Adrenal gland (tissue), 12 donors: ENCODE measurements around the gene CRYBG3. TPM values are rescaled to one million over a fixed set of nuclear protein-coding genes. Genes with fewer than 3 reads are reported as not detected.

Experiments
- DNase-seq, 7 donors: peaks; one replicate each; pipeline ENCODE4 v3.0.0-alpha.2; 2019 to 2020
- H3K27ac ChIP-seq, 5 donors: fragments of 200-600 bp; sonication (generic) in 4 of 5; 1 replicate in 3 of 5; 2 replicates in 2 of 5; pipeline versions ENCODE4 v1.5.1 to v1.8.0; 2016 to 2020; ENCODE audit warnings: mild to moderate bottlenecking in 1 of 5
- H3K27me3 ChIP-seq: fragments of 200-600 bp; 2 replicates; pipeline ENCODE4 v1.8.0; 2021
- H3K36me3 ChIP-seq, 2 donors: fragments of 200-600 bp; replicated peaks in 1 of 2; 1 replicate in 1 of 2; 2 replicates in 1 of 2; pipeline versions ENCODE4 v1.5.1 to v1.8.0; 2018 to 2022
- H3K4me1 ChIP-seq, 2 donors: fragments of 200-600 bp; replicated peaks in 1 of 2; 1 replicate in 1 of 2; 2 replicates in 1 of 2; pipeline versions ENCODE4 v1.5.1 to v1.8.0; 2018 to 2021
- H3K4me3 ChIP-seq, 4 donors: fragments of 200-600 bp; sonication (generic) in 3 of 4; one replicate each; pipeline ENCODE4 v1.5.1; 2016 to 2018
- H3K9me3 ChIP-seq, 3 donors: fragments of 200-600 bp; sonication (generic) in 1 of 3; replicated peaks in 1 of 3; 1 replicate in 2 of 3; 2 replicates in 1 of 3; pipeline versions ENCODE4 v1.5.1 to v1.8.0; 2016 to 2021
- CTCF ChIP-seq, 6 experiments: fragments of 450-650 bp in 4 of 6; fragments of 200-600 bp in 2 of 6; sonication (generic) in 1 of 6; IDR thresholded peaks; 1 replicate in 5 of 6; 2 replicates in 1 of 6; pipeline versions ENCODE4 v1.5.1 to v1.8.0; 2016 to 2021; ENCODE audit warnings: antibody characterized with exemption in 6 of 6, mild to moderate bottlenecking in 2 of 6, moderate library complexity in 1 of 6
- POLR2A ChIP-seq, 2 donors: fragments of 450-650 bp; IDR thresholded peaks; one replicate each; pipeline ENCODE4 v1.6.1; 2017; ENCODE audit warnings: antibody characterized with exemption in 2 of 2, mild to moderate bottlenecking in 2 of 2, moderate library complexity in 1 of 2
- WGBS, 4 donors: extraction: QIAGEN DNeasy Blood & Tissue Kit in 2 of 4; methylation state at CpG; one replicate each; pipeline versions ENCODE4 v1.1.5 to v1.1.7; 2013 to 2017; 5-methylcytosine and 5-hydroxymethylcytosine counted together
- intact Hi-C, 2 donors: fragments of 100-400 bp; cut with DNase I; formaldehyde crosslinking; loops; one replicate each; pipeline versions ENCODE4 v1.14.1 to v1.15.0; 2022 to 2023
- polyA plus RNA-seq, 3 donors: library from polyadenylated mRNA; stranded (reverse); fragments of 200-250 nt in 2 of 3; fragments of 350-450 nt in 1 of 3; fragmentation: Illumina TruSeq in 1 of 3; extraction: RNeasy Lipid Tissue Mini Kit (QIAGEN cat#74804) in 1 of 3; gene quantifications; one replicate each; pipeline ENCODE4 v1.2.3, GENCODE V29; 2013 to 2014
- total RNA-seq, 9 donors: library from RNA; depleted of rRNA in 4 of 9; stranded (reverse); fragments of >200 nt in 4 of 9; fragments of 120-200 nt in 1 of 9; fragmentation: NEBNext Ultra II Directional in 1 of 9; extraction: Animal tissue kit (Norgen Biotek cat#: 25700) in 1 of 9; gene quantifications; one replicate each; pipeline versions ENCODE4 v1.1.0 to v1.2.4, GENCODE V29; 2013 to 2023
- donor health status: healthy with polysubstance abuse.
- donor health status: Bipolar disorder and iron deficiency.
- donor health status: DM: yes; HTN: yes; CAD: no.
- donor health status: DM: no; HTN: no; CAD: no.
- donor health status: DM: no; HTN: no; CAD: no.
- donor health status: DM: yes; HTN: yes; CAD: no.

The CRYBG3 gene
- total and polyA plus RNA-seq, 12 donors: 2.7 to 25.0 (median 12.5) TPM

- 0 to 1% (median 1%) methylated on average over 24 to 36 of the region's 36 CpGs for WGBS, 4 donors
- Histone ChIP-seq H3K36me3 (no peaks in the 10 kb centered on the region), H3K4me1 (peaks cover 0 to 18% of the 10 kb centered on the region in 2 donors), H3K9me3 (no peaks in the 10 kb centered on the region), H3K4me3 (peak overlapping the region; percentile 61 to 87 (median 71)), H3K27ac (peak overlapping the region; percentile 31 to 95 (median 90)), H3K27me3 (no peaks in the 10 kb centered on the region)
- TF ChIP-seq POLR2A (IDR thresholded peaks at IDR 0.05): no peak
- no peak for TF ChIP-seq CTCF (IDR thresholded peaks at IDR 0.05)
- intact Hi-C loops: loop anchor here in 1 of 2 donors (10.0 kb wide), 2 partner anchors 52 to 152 kb away; partner anchors contain the start of gene RIOX2
- DNase-seq: peak; percentile 51 to 68 (median 62)
These were observed 556 bp downstream of the CRYBG3 start for GRCh38 chr3:97822359-97822775.

GRCh38 chr3:97823046-97824004 is 1.5 kb downstream of the CRYBG3 start:
- intact Hi-C loops: loop anchor here in 1 of 2 donors (10.0 kb wide), 2 partner anchors 51 to 151 kb away; partner anchors contain the start of gene RIOX2
- DNase-seq: peak in 1 of 7 donors; percentile 17
- Histone ChIP-seq H3K9me3 (no peaks in the 10 kb centered on the region), H3K27ac (peak overlapping the region in 1 of 5 donors; percentile 91), H3K4me1 (peaks cover 0 to 18% of the 10 kb centered on the region in 2 donors), H3K36me3 (no peaks in the 10 kb centered on the region), H3K27me3 (no peaks in the 10 kb centered on the region), H3K4me3 (peak overlapping the region in 2 of 4 donors; percentile 68 to 87)
- TF ChIP-seq CTCF (IDR thresholded peaks at IDR 0.05) (no peak), POLR2A (IDR thresholded peaks at IDR 0.05) (no peak)
- 47 to 54% (median 51%) methylated on average over 17 of the region's 17 CpGs for WGBS, 4 donors

GRCh38 chr3:97825101-97825500 is 3.3 kb downstream of the CRYBG3 start:
- H3K4me3 ChIP-seq: no peak overlapping the region

More at GRCh38 chr3:97825101-97825500, 3.3 kb downstream of the CRYBG3 start:
- 92 to 100% (median 96%) methylated on average over 1 of the region's 1 CpG for WGBS, 4 donors
- no peak for DNase-seq
- Histone ChIP-seq H3K27ac (no peak overlapping the region), H3K27me3 (no peaks in the 10 kb centered on the region), H3K9me3 (no peaks in the 10 kb centered on the region), H3K36me3 (no peaks in the 10 kb centered on the region), H3K4me1 (peaks cover 0 to 18% of the 10 kb centered on the region in 2 donors)
- intact Hi-C loops: loop anchor here in 1 of 2 donors (10.0 kb wide), 2 partner anchors 50 to 150 kb away; partner anchors contain the start of gene RIOX2
- TF ChIP-seq POLR2A (IDR thresholded peaks at IDR 0.05): no peak
- no peak for TF ChIP-seq CTCF (IDR thresholded peaks at IDR 0.05)
